Measurements from ENCODE around the gene ETNK2.

DNA sequence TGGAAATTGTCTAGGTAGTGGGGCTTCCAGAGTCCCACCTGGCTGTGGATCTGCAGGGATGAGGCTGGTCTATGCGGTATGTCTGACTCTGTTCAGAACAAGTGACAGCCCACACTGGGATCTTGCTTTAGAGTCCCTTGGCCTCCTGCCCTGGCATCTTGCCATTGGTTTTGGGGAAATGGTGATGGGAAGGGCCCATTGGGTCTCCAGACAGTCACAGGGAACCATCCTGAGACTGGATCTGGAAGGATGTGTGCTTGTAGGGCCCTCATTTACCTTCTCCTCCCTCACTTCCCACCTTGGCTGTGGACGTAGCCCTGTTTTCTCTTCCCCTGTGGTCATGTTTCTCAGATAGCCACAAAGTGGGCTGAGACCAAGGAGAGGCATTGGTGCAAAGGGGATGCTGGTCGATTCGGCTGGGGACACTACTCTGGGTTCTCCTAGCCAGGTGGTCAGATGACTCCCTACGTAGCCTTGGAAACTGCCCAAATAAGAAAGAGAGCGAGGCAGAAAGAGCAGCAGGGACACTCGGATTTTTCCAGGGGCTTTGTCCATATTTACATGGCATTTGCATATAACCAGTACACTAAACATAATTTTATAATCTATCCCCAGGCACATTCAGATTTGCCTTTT lies 63.8 kb downstream of the ETNK2 start:
- TF ChIP-seq ZNF274 (IDR thresholded peaks at IDR 0.05; ENCODE audit: low read depth, low read length), result no peak
- TF ChIP-seq YY1 (IDR thresholded peaks at IDR 0.05; ENCODE audit: insufficient read depth, insufficient read length), result no peak
- no peak for TF ChIP-seq SUZ12 (IDR thresholded peaks at IDR 0.05; ENCODE audit: extremely low read depth, insufficient read depth, insufficient read length)

Data from NT2/D1 (cell line).